IMR-90 (cell line): Measurements from ENCODE around the gene EXT2. TPM values are rescaled to one million over a fixed set of nuclear protein-coding genes. Genes with fewer than 3 reads are reported as not detected.
A peak's percentile ranks its signal among the peaks of the same experiment; 100 is the strongest.

Experiments
- ATAC-seq: fragments of 200-7000 bp; cut with Tn5 transposase; 2 replicates; pipeline ENCODE4 v1.9.1; 2020; ENCODE audit warnings: low read depth, mild to moderate bottlenecking, moderate library complexity
- BruUV-seq: library from RNA; stranded (reverse); fragments of 400-500 nt; replicated peaks from 2 replicates; lab custom pipeline; 2021; lab: Mats Ljungman, UMichigan
- CTCF ChIA-PET: fragments of 300-600 bp; formaldehyde crosslinking; extraction: SDS; loops from one replicate; lab custom pipeline; 2021; ENCODE audit warnings: antibody characterized with exemption; lab: Yijun Ruan, JAX
- POLR2A ChIA-PET: fragments of 300-600 bp; sonication (Branson Sonifier 250); formaldehyde crosslinking; loops from one replicate; lab custom pipeline; 2022; ENCODE audit warnings: antibody characterized with exemption; ENCODE audit not compliant: unreplicated experiment; lab: Charles Lee
- DNase-seq: peaks from one replicate; pipeline ENCODE4 v3.0.0; 2013
- H2AFZ ChIP-seq: replicated peaks from 2 replicates; pipeline ENCODE3; 2013; ENCODE audit warnings: low read length, mild to moderate bottlenecking; ENCODE audit not compliant: poor library complexity
- H2AK5ac ChIP-seq: 2 replicates; pipeline ENCODE4 v1.6.1; 2013; ENCODE audit warnings: low read depth, low read length, inconsistent platforms
- H2AK9ac ChIP-seq: replicated peaks from 2 replicates; pipeline ENCODE3; 2013; ENCODE audit warnings: mild to moderate bottlenecking, low read depth, low read length, moderate library complexity; ENCODE audit not compliant: poor library complexity
- H2BK120ac ChIP-seq: 2 replicates; pipeline ENCODE4 v1.6.1; 2013; ENCODE audit warnings: low read depth, low read length, inconsistent platforms
- H2BK15ac ChIP-seq: 3 replicates; pipeline ENCODE4 v1.6.1; 2013; ENCODE audit warnings: low read depth, low read length, inconsistent platforms
- H2BK20ac ChIP-seq: 2 replicates; pipeline ENCODE4 v1.6.1; 2013; ENCODE audit warnings: low read depth, mild to moderate bottlenecking, inconsistent platforms, low read length, moderate library complexity
- H2BK5ac ChIP-seq: 2 replicates; pipeline ENCODE4 v1.6.1; 2013; ENCODE audit warnings: mild to moderate bottlenecking, low read depth, low read length, inconsistent platforms; ENCODE audit not compliant: poor library complexity, severe bottlenecking
- H3K14ac ChIP-seq: replicated peaks from 2 replicates; pipeline ENCODE4 v1.6.1; 2013; ENCODE audit warnings: low read depth, low read length, inconsistent platforms
- H3K18ac ChIP-seq: 2 replicates; pipeline ENCODE4 v1.6.1; 2013; ENCODE audit warnings: low read depth, low read length, control low read depth
- H3K23ac ChIP-seq: 2 replicates; pipeline ENCODE4 v1.6.1; 2013; ENCODE audit warnings: low read depth, low read length, inconsistent platforms
- H3K27ac ChIP-seq: 2 replicates; pipeline ENCODE4 v1.5.1; 2013; ENCODE audit warnings: mild to moderate bottlenecking, control low read depth, low read length; ENCODE audit not compliant: insufficient read depth
- H3K27me3 ChIP-seq: 2 replicates; pipeline ENCODE4 v1.6.1; 2013; ENCODE audit warnings: low read length; ENCODE audit not compliant: control insufficient read depth, insufficient read depth
- H3K36me3 ChIP-seq: 2 replicates; pipeline ENCODE4 v1.6.1; 2013; ENCODE audit warnings: low read length, mixed read lengths; ENCODE audit not compliant: control insufficient read depth, insufficient read depth
- H3K4ac ChIP-seq: 2 replicates; pipeline ENCODE4 v1.6.1; 2013; ENCODE audit warnings: low read depth, low read length, inconsistent platforms
- H3K4me1 ChIP-seq: 2 replicates; pipeline ENCODE4 v1.6.1; 2013; ENCODE audit warnings: low read length, mixed read lengths; ENCODE audit not compliant: control insufficient read depth, insufficient read depth
- H3K4me2 ChIP-seq: 2 replicates; pipeline ENCODE4 v1.6.1; 2013; ENCODE audit warnings: low read depth, mild to moderate bottlenecking, control low read depth, low read length, moderate library complexity
- H3K4me3 ChIP-seq: 2 replicates; pipeline ENCODE4 v1.5.1; 2013; ENCODE audit warnings: low read depth, mild to moderate bottlenecking, control low read depth, low read length, moderate library complexity; ENCODE audit not compliant: insufficient read depth
- H3K56ac ChIP-seq: 2 replicates; pipeline ENCODE4 v1.6.1; 2013; ENCODE audit warnings: low read length, inconsistent platforms; ENCODE audit not compliant: insufficient read depth; ENCODE audit errors: extremely low read depth
- H3K79me1 ChIP-seq, 2 experiments: 2 replicates each; pipeline ENCODE4 v1.6.1; 2013; ENCODE audit warnings: low read length in 2 of 2, inconsistent platforms in 1 of 2, low read depth in 1 of 2
- H3K9ac ChIP-seq: 2 replicates; pipeline ENCODE4 v1.6.1; 2013; ENCODE audit warnings: low read depth, low read length, control low read depth
- H3K9me1 ChIP-seq: 2 replicates; pipeline ENCODE4 v1.6.1; 2013; ENCODE audit warnings: low read length, inconsistent platforms; ENCODE audit not compliant: insufficient read depth
- H3K9me3 ChIP-seq: 2 replicates; pipeline ENCODE4 v1.6.1; 2013; ENCODE audit warnings: low read length; ENCODE audit not compliant: control insufficient read depth, insufficient read depth
- H4K20me1 ChIP-seq: 2 replicates; pipeline ENCODE4 v1.6.1; 2013; ENCODE audit warnings: low read length, inconsistent platforms; ENCODE audit not compliant: insufficient read depth
- H4K5ac ChIP-seq: 2 replicates; pipeline ENCODE4 v1.6.1; 2013; ENCODE audit warnings: mild to moderate bottlenecking, low read depth, low read length, control low read depth
- H4K8ac ChIP-seq, 2 experiments: 2 replicates each; pipeline ENCODE4 v1.6.1; 2013; ENCODE audit warnings: low read depth in 2 of 2, low read length in 2 of 2, control low read depth in 1 of 2, inconsistent platforms in 1 of 2
- H4K91ac ChIP-seq: 2 replicates; pipeline ENCODE4 v1.6.1; 2013; ENCODE audit warnings: low read depth, low read length, inconsistent platforms; ENCODE audit not compliant: insufficient read depth
- BHLHE40 ChIP-seq: fragments of 150-350 bp; IDR thresholded peaks from 2 replicates; pipeline ENCODE4 v1.6.1; 2016; ENCODE audit warnings: mild to moderate bottlenecking, low read depth, low read length
- MAFK ChIP-seq: IDR thresholded peaks from 2 replicates; pipeline ENCODE4 v1.6.1; 2012; ENCODE audit warnings: low read depth, low read length, improper control_type of control experiment
- MAZ ChIP-seq: IDR thresholded peaks from 2 replicates; pipeline ENCODE4 v1.6.1; 2012; ENCODE audit warnings: low read depth, mild to moderate bottlenecking, low read length, improper control_type of control experiment, moderate library complexity, borderline replicate concordance
- POLR2A ChIP-seq: IDR thresholded peaks from 2 replicates; pipeline ENCODE4 v1.6.1; 2012; ENCODE audit warnings: mild to moderate bottlenecking, low read depth, low read length
- RAD21 ChIP-seq: IDR thresholded peaks from 2 replicates; pipeline ENCODE4 v1.6.1; 2012; ENCODE audit warnings: low read length, improper control_type of control experiment
- RFX5 ChIP-seq: IDR thresholded peaks from 2 replicates; pipeline ENCODE4 v1.8.0; 2012; ENCODE audit warnings: low read depth, mild to moderate bottlenecking, low read length, moderate library complexity
- SMC3 ChIP-seq: fragments of 150-350 bp; IDR thresholded peaks from 2 replicates; pipeline ENCODE4 v1.6.1; 2016; ENCODE audit warnings: low read depth, mild to moderate bottlenecking, antibody characterized with exemption, low read length, moderate library complexity
- WGBS, 2 experiments: methylation state at CpG; one replicate each; pipeline versions ENCODE4 v1.1.5 to v1.1.7; 2013; ENCODE audit warnings: missing lambda C conversion rate in 2 of 2; ENCODE audit not compliant: insufficient read length in 1 of 2; ENCODE audit errors: extremely low coverage in 2 of 2; 5-methylcytosine and 5-hydroxymethylcytosine counted together
- dilution Hi-C: fragments of 300-500 bp; cut with HindIII; formaldehyde crosslinking; loops from one replicate; pipeline ENCODE4 v1.14.3; 2018; ENCODE audit warnings: low sequenced_read_pairs; ENCODE audit not compliant: unreplicated experiment
- in situ Hi-C: fragments of 300-500 bp; cut with MboI; formaldehyde crosslinking; loops from 3 replicates; pipeline ENCODE4 v1.14.3; 2019; ENCODE audit warnings: low sequenced_read_pairs, inconsistent platforms, mixed read lengths
- intact Hi-C: fragments of 100-400 bp; cut with micrococcal nuclease; formaldehyde crosslinking; loops from 2 replicates; pipeline ENCODE4 v1.10.0; 2022
- polyA plus RNA-seq, 3 experiments: library from polyadenylated mRNA; depleted of rRNA; stranded (reverse); fragments of >200 nt; gene quantifications; 2 replicates each; pipeline ENCODE4 v1.2.3, GENCODE V29; 2012; ENCODE audit warnings: low replicate concordance in 1 of 3
- total RNA-seq: library from RNA; depleted of rRNA; stranded (reverse); fragments of >200 nt; gene quantifications from 2 replicates; pipeline ENCODE4 v1.2.3, GENCODE V29; 2012

Gene EXT2
- total and polyA plus RNA-seq, 2 of the 4 experiments (the other 2 are of a cell fraction): 75.0 to 85.3 TPM

DNA sequence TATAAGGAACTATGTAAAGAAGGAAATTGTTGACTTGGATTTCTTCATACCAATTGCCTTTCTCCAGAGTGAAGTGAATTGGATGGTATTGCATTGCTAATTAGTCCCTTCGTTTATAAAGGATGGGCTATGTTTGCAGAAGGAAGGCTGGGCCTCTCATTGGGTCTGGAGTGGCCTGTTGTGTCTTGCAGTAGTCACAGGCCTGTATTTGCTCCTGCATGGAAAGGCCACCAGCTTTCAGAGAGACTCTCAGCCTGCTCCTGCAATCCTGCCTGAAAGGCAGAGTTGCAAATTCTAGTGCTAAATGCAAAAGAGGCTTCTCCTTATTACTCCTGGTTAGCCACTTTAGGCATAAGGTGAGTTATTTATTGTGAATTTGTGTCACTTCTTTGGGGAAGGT is 103.8 kb downstream of the EXT2 start:
- no peak overlapping the region for H3K14ac ChIP-seq
- H3K4me1 ChIP-seq: peaks cover 5% of the 10 kb centered on the region; the same call in 1 of the 2 replicates
- H4K91ac ChIP-seq: no peak overlapping the region
- no peaks in the 10 kb centered on the region for H3K27me3 ChIP-seq
- peaks cover 3% of the 10 kb centered on the region; the same call in 1 of the 2 replicates for H3K36me3 ChIP-seq
- no peak overlapping the region for H2AK5ac ChIP-seq
- no TSS peak for BruUV-seq
- in situ Hi-C loops (no loop called here), intact Hi-C loops (no loop called here), dilution Hi-C loops (no loop called here)
- H3K9me3 ChIP-seq: no peaks in the 10 kb centered on the region; the same call in 1 of the 2 replicates
- no peaks in the 10 kb centered on the region for H4K20me1 ChIP-seq
- H4K8ac ChIP-seq: no peak overlapping the region
- no peak overlapping the region for H3K4me3 ChIP-seq
- no peak overlapping the region for H2BK5ac ChIP-seq
- H3K27ac ChIP-seq: no peak overlapping the region
- no peak overlapping the region for H2BK20ac ChIP-seq
- no peak overlapping the region for H2AFZ ChIP-seq
- H4K5ac ChIP-seq: no peak overlapping the region
- no peak overlapping the region for H3K18ac ChIP-seq
- DNase-seq (no peak), ATAC-seq (0 out of 2 replicates have a peak, but pooled peaks have one; percentile 21)
- H3K9ac ChIP-seq: no peak overlapping the region
- no peak overlapping the region for H3K23ac ChIP-seq
- no peak overlapping the region for H2BK15ac ChIP-seq
- no peak overlapping the region for H3K4me2 ChIP-seq
- H2AK9ac ChIP-seq: no peak overlapping the region
- no CpG with 5 or more reads among the region's 1 CpG for WGBS, 2 experiments
- CTCF ChIA-PET: no interaction called here
- TF ChIP-seq RFX5: no peak
- TF ChIP-seq RAD21: no peak
- no peak for TF ChIP-seq MAFK
- no peak for TF ChIP-seq BHLHE40
- no peak for TF ChIP-seq POLR2A
- no peak for TF ChIP-seq MAZ
- TF ChIP-seq SMC3: no peak
- no peak overlapping the region for H2BK120ac ChIP-seq
- POLR2A ChIA-PET: no interaction called here
- no peaks in the 10 kb centered on the region for H3K9me1 ChIP-seq
- no peak overlapping the region for H3K56ac ChIP-seq
- no peak overlapping the region for H3K4ac ChIP-seq
- peaks cover 4 to 6% of the 10 kb centered on the region in 2 experiments; a peak in 2 of 4 replicates for H3K79me1 ChIP-seq
